ENCODE measurements around the gene GALNT2. TPM values are rescaled to one million over a fixed set of nuclear protein-coding genes. Genes with fewer than 3 reads are reported as not detected.
A peak's percentile ranks its signal among the peaks of the same experiment; 100 is the strongest.

Gene GALNT2
- total and polyA plus RNA-seq, 9 donors: 38.6 to 142 (median 83.7) TPM

GRCh38 chr1:230136453-230137336 is 69.7 kb downstream of the GALNT2 start:
- no peaks in the 10 kb centered on the region for H3K9me3 ChIP-seq

GRCh38 chr1:230137337-230137815 is 70.3 kb downstream of the GALNT2 start:
- H3K4me1 ChIP-seq (ENCODE audit: insufficient read depth): peaks cover 18% of the 10 kb centered on the region

More at GRCh38 chr1:230136453-230137336, 69.7 kb downstream of the GALNT2 start:
- Histone ChIP-seq H3K27me3 (no peaks in the 10 kb centered on the region), H3K4me3 (no peak overlapping the region), H3K27ac (peak overlapping the region; percentile 11 to 53), H3K36me3 (no peaks in the 10 kb centered on the region), H3K4me1 (ENCODE audit: insufficient read depth) (peaks cover 15% of the 10 kb centered on the region)
- no peak for TF ChIP-seq POLR2A (IDR thresholded peaks at IDR 0.05)
- no peak for TF ChIP-seq EP300 (IDR thresholded peaks at IDR 0.05)
- TF ChIP-seq, protein P1, sequence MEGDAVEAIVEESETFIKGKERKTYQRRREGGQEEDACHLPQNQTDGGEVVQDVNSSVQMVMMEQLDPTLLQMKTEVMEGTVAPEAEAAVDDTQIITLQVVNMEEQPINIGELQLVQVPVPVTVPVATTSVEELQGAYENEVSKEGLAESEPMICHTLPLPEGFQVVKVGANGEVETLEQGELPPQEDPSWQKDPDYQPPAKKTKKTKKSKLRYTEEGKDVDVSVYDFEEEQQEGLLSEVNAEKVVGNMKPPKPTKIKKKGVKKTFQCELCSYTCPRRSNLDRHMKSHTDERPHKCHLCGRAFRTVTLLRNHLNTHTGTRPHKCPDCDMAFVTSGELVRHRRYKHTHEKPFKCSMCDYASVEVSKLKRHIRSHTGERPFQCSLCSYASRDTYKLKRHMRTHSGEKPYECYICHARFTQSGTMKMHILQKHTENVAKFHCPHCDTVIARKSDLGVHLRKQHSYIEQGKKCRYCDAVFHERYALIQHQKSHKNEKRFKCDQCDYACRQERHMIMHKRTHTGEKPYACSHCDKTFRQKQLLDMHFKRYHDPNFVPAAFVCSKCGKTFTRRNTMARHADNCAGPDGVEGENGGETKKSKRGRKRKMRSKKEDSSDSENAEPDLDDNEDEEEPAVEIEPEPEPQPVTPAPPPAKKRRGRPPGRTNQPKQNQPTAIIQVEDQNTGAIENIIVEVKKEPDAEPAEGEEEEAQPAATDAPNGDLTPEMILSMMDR (IDR thresholded peaks at IDR 0.05): no peak
- 8 to 28% (median 13%) methylated on average over 34 of the region's 34 CpGs for WGBS, 3 donors
- intact Hi-C loops (cut with DNase I): no loop called here
- DNase-seq: peak in 3 of 5 donors; percentile 44 to 54 (median 52)

GRCh38 chr1:230138561-230139239 is 71.7 kb downstream of the GALNT2 start:
- WGBS, 3 donors: 93 to 95% (median 94%) methylated on average over 7 of the region's 7 CpGs
- Histone ChIP-seq H3K27me3 (no peaks in the 10 kb centered on the region), H3K4me1 (ENCODE audit: insufficient read depth) (peaks cover 22% of the 10 kb centered on the region), H3K27ac (no peak overlapping the region), H3K9me3 (no peaks in the 10 kb centered on the region), H3K4me3 (no peak overlapping the region), H3K36me3 (no peaks in the 10 kb centered on the region)
- DNase-seq: no peak
- intact Hi-C loops (cut with DNase I): no loop called here
- no peak for TF ChIP-seq POLR2A (IDR thresholded peaks at IDR 0.05)
- TF ChIP-seq, protein P1 (IDR thresholded peaks at IDR 0.05): no peak
- TF ChIP-seq EP300 (IDR thresholded peaks at IDR 0.05): no peak

More at GRCh38 chr1:230137337-230137815, 70.3 kb downstream of the GALNT2 start:
- DNase-seq: peak in 1 of 5 donors; percentile 23
- no peaks in the 10 kb centered on the region for H3K36me3 ChIP-seq
- no peaks in the 10 kb centered on the region for H3K27me3 ChIP-seq
- H3K27ac ChIP-seq: peak overlapping the region in 1 of 2 donors; percentile 53
- intact Hi-C loops (cut with DNase I): no loop called here
- TF ChIP-seq, protein P1 (IDR thresholded peaks at IDR 0.05): no peak
- TF ChIP-seq POLR2A (IDR thresholded peaks at IDR 0.05) (no peak), EP300 (IDR thresholded peaks at IDR 0.05) (no peak)
- 34 to 41% (median 40%) methylated on average over 4 of the region's 4 CpGs for WGBS, 3 donors
- no peaks in the 10 kb centered on the region for H3K9me3 ChIP-seq
- H3K4me3 ChIP-seq: no peak overlapping the region

DNA sequence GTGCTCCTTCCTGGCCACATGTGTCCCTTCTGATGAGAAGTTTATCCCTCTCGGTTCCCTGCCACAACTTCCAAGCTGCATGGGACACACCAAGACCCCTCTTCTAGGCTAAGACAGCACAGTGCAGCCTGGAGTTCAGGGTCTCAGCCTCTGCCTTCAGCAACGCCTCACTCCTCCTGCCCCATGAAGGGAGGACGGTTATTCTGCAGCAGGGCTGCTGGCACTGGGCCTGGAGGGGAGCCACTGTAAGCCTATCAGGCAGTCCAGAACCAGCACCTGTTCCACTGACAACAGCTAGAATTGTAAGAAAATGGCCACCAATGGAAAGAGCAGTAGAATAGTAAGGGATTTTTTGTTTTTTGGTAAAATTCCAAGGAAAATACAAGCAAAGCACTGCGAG is 72.3 kb downstream of the GALNT2 start:
- no peaks in the 10 kb centered on the region for H3K27me3 ChIP-seq
- H3K4me1 ChIP-seq (ENCODE audit: insufficient read depth): peaks cover 22% of the 10 kb centered on the region
- intact Hi-C loops (cut with DNase I): no loop called here
- no peak overlapping the region for H3K27ac ChIP-seq
- no peaks in the 10 kb centered on the region for H3K36me3 ChIP-seq
- no peaks in the 10 kb centered on the region for H3K9me3 ChIP-seq
- no peak for TF ChIP-seq EP300 (IDR thresholded peaks at IDR 0.05)
- no peak for DNase-seq
- H3K4me3 ChIP-seq: no peak overlapping the region
- 88 to 98% (median 92%) methylated on average over 4 of the region's 4 CpGs for WGBS, 3 donors

All from ovary (tissue), 9 donors.